K562 (cell line): ENCODE data around the gene HACL1. TPM values are rescaled to one million over a fixed set of nuclear protein-coding genes. Genes with fewer than 3 reads are reported as not detected.
A peak's percentile ranks its signal among the peaks of the same experiment; 100 is the strongest.

Experiments used
- CBX1 ChIP-seq: sonication (generic); IDR thresholded peaks from 2 replicates; pipeline ENCODE4 v1.6.1; 2016; ENCODE audit warnings: antibody characterized with exemption, low read depth, mild to moderate bottlenecking
- CLOCK ChIP-seq: fragments of 250-450 bp; sonication (Bioruptor Pico); IDR thresholded peaks from 2 replicates; pipeline ENCODE4 v1.4.0; 2020; ENCODE audit warnings: mild to moderate bottlenecking, moderate library complexity, borderline replicate concordance
- KLF10 ChIP-seq: fragments of 250-450 bp; sonication (Bioruptor Pico); IDR thresholded peaks from 2 replicates; pipeline ENCODE4 v1.6.1; 2021; ENCODE audit warnings: matching md5 sums
- PHTF2 ChIP-seq: fragments of 250-450 bp; sonication (Bioruptor Pico); IDR thresholded peaks from 2 replicates; pipeline ENCODE4 v1.5.0; 2021; ENCODE audit warnings: mild to moderate bottlenecking
- POU5F1 ChIP-seq: fragments of 150-350 bp; IDR thresholded peaks from 2 replicates; pipeline ENCODE4 v1.6.1; 2014; ENCODE audit warnings: borderline replicate concordance, low read length, low read depth, mild to moderate bottlenecking; ENCODE audit not compliant: partially characterized antibody
- RFX7 ChIP-seq: fragments of 250-450 bp; sonication (Bioruptor Pico); IDR thresholded peaks from 2 replicates; pipeline ENCODE4 v1.5.1; 2021; ENCODE audit warnings: mild to moderate bottlenecking
- SREBF2 ChIP-seq: sonication (generic); formaldehyde crosslinking; IDR thresholded peaks from 2 replicates; pipeline ENCODE4 v1.4.0; 2020; ENCODE audit warnings: mild to moderate bottlenecking, missing genetic modification reagents
- TCF15 ChIP-seq: fragments of 250-450 bp; sonication (Bioruptor Pico); IDR thresholded peaks from 2 replicates; pipeline ENCODE4 v1.8.0; 2022; ENCODE audit warnings: moderate library complexity, mild to moderate bottlenecking, inconsistent platforms
- ZNF592 ChIP-seq: fragments of 450-650 bp; IDR thresholded peaks from 2 replicates; pipeline ENCODE4 v1.6.1; 2017; ENCODE audit warnings: antibody characterized with exemption, mild to moderate bottlenecking
- polyA plus RNA-seq, 8 experiments: library from polyadenylated mRNA; depleted of rRNA in 4 of 8; stranded (reverse) in 5 of 8; unstranded in 3 of 8; fragments of >200 nt; fragmentation: Nextera tagmentation in 2 of 8; fragmentation: Illumina TruSeq in 1 of 8; extraction: Ambion mirVana in 2 of 8; extraction: Trizol in 1 of 8; gene quantifications; 2 replicates each; pipeline versions ENCODE4 v1.2.1 to v1.2.3, GENCODE V29; 2011 to 2014; ENCODE audit warnings: inconsistent platforms in 1 of 8, missing spikeins in 1 of 8
- total RNA-seq, 7 experiments: library from RNA; depleted of rRNA in 6 of 7; stranded (reverse); fragments of >200 nt in 6 of 7; fragmentation: Illumina TruSeq in 2 of 7; extraction: Trizol in 2 of 7; gene quantifications; 2 replicates each; pipeline versions ENCODE4 v1.2.1 to v1.2.3, GENCODE V29; 2011 to 2021; ENCODE audit warnings: low replicate concordance in 1 of 7
- TF ChIP-seq, protein P1 (sequence below), 2 experiments: IDR thresholded peaks; 2 replicates each; pipeline ENCODE4 v1.6.1; 2012; ENCODE audit warnings: improper control_type of control experiment in 2 of 2, low read depth in 2 of 2, low read length in 2 of 2, borderline replicate concordance in 1 of 2
- TF ChIP-seq, protein P2 (sequence below): IDR thresholded peaks from 2 replicates; pipeline ENCODE4 v1.6.1; 2011; ENCODE audit not compliant: insufficient read length; ENCODE audit errors: extremely low read depth

HACL1 gene
- total and polyA plus RNA-seq, 9 of the 15 experiments (the other 6 are each of a cell fraction or from before 2014, with no cell fraction given), result 18.9 to 61.5 (median 30.5) TPM

DNA sequence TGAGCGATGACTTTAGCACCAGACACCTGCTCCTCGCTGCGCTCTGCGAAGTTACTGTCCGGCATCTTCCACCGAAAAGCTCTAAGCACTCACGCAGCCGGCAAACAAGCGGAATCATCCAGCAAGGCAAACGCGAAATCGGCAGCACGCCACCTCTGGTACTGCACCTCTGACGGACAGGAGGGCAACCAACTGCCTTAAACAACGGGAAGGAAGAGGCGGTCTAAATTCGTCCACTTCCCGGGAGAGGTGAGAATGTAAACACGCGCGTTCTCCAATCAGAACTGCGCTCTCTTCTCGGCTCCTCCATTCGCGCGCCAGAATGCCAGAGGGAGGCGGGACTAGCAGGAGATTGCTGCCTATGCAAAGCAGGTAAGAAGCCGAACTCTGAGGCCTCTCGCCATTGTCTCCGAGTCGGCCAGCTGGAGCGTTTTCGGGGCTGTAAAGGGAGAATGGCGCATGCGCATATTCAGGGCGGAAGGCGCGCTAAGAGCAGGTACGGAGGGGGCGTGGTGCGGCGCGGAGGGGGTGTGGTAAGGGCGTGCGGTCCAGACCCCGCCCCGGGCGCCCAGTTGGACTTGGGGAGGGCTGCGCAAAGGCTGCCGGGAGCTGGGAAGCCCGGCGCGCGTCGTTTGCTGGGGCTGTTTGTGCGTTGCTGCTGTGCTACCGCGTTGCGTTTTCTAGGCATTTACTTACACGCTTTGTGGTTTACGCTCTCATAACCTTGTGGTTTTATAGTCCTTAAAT, at the start of gene HACL1, which contains the start of gene BTD (continued):
- no peak; the same call in 1 of the 2 replicates for TF ChIP-seq ZNF592
- no peak for TF ChIP-seq SREBF2 (CRISPR knock-in tag)
- no peak for TF ChIP-seq RFX7 (CRISPR knock-in tag)
- no peak for TF ChIP-seq PHTF2 (CRISPR knock-in tag)
- no peak for TF ChIP-seq KLF10 (CRISPR knock-in tag)
- TF ChIP-seq, protein P1, sequence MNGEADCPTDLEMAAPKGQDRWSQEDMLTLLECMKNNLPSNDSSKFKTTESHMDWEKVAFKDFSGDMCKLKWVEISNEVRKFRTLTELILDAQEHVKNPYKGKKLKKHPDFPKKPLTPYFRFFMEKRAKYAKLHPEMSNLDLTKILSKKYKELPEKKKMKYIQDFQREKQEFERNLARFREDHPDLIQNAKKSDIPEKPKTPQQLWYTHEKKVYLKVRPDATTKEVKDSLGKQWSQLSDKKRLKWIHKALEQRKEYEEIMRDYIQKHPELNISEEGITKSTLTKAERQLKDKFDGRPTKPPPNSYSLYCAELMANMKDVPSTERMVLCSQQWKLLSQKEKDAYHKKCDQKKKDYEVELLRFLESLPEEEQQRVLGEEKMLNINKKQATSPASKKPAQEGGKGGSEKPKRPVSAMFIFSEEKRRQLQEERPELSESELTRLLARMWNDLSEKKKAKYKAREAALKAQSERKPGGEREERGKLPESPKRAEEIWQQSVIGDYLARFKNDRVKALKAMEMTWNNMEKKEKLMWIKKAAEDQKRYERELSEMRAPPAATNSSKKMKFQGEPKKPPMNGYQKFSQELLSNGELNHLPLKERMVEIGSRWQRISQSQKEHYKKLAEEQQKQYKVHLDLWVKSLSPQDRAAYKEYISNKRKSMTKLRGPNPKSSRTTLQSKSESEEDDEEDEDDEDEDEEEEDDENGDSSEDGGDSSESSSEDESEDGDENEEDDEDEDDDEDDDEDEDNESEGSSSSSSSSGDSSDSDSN (IDR thresholded peaks at IDR 0.05; ENCODE audit: borderline replicate concordance in 1 of 2, low read depth in 2 of 2, low read length in 2 of 2), result peak in 1 of 2 experiments; percentile 39; a peak in 1 of 4 replicates
- TF ChIP-seq CLOCK (CRISPR knock-in tag), result no peak
- TF ChIP-seq TCF15 (CRISPR knock-in tag), result no peak
- peak; percentile 71 for TF ChIP-seq POU5F1
- TF ChIP-seq, protein P2, sequence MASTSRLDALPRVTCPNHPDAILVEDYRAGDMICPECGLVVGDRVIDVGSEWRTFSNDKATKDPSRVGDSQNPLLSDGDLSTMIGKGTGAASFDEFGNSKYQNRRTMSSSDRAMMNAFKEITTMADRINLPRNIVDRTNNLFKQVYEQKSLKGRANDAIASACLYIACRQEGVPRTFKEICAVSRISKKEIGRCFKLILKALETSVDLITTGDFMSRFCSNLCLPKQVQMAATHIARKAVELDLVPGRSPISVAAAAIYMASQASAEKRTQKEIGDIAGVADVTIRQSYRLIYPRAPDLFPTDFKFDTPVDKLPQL, result peak; percentile 29
- TF ChIP-seq CBX1, result no peak
